ENCODE measurements around the gene HSPA12B. TPM values are rescaled to one million over a fixed set of nuclear protein-coding genes. Genes with fewer than 3 reads are reported as not detected.

The HSPA12B gene
- total RNA-seq, 1 donor from 2014 or later: 33.7 TPM

- no peaks in the 10 kb centered on the region for H3K9me3 ChIP-seq
- intact Hi-C loops (cut with DNase I): no loop called here
- TF ChIP-seq CTCF (IDR thresholded peaks at IDR 0.05): no peak
- H3K4me3 ChIP-seq: no peak overlapping the region
- no peak overlapping the region for H3K27ac ChIP-seq
- no peaks in the 10 kb centered on the region for H3K36me3 ChIP-seq
- no peaks in the 10 kb centered on the region for H3K4me1 ChIP-seq
- ATAC-seq: no peak
- no peak for DNase-seq
- H3K27me3 ChIP-seq: peaks cover 6% of the 10 kb centered on the region
Measured at GRCh38 chr20:3720068-3720467, 12.4 kb upstream of the HSPA12B start.

GRCh38 chr20:3720626-3721025, 11.9 kb upstream of the HSPA12B start:
- no peak for TF ChIP-seq CTCF (IDR thresholded peaks at IDR 0.05)
- no peak for ATAC-seq

GRCh38 chr20:3721912-3722311, 10.6 kb upstream of the HSPA12B start:
- H3K36me3 ChIP-seq: no peaks in the 10 kb centered on the region
- no peak for TF ChIP-seq CTCF (IDR thresholded peaks at IDR 0.05)
- no peak overlapping the region for H3K4me3 ChIP-seq
- intact Hi-C loops (cut with DNase I): no loop called here
- DNase-seq: no peak
- no peak for ATAC-seq
- no peaks in the 10 kb centered on the region for H3K9me3 ChIP-seq
- no peaks in the 10 kb centered on the region for H3K4me1 ChIP-seq
- peaks cover 6% of the 10 kb centered on the region for H3K27me3 ChIP-seq
- no peak overlapping the region for H3K27ac ChIP-seq

More at GRCh38 chr20:3720626-3721025, 11.9 kb upstream of the HSPA12B start:
- Histone ChIP-seq H3K9me3 (no peaks in the 10 kb centered on the region), H3K27me3 (peaks cover 6% of the 10 kb centered on the region), H3K4me3 (no peak overlapping the region), H3K27ac (no peak overlapping the region), H3K4me1 (no peaks in the 10 kb centered on the region), H3K36me3 (no peaks in the 10 kb centered on the region)
- intact Hi-C loops (cut with DNase I): no loop called here
- DNase-seq: no peak

- intact Hi-C loops (cut with DNase I): no loop called here
- no peaks in the 10 kb centered on the region for H3K36me3 ChIP-seq
- H3K4me3 ChIP-seq: no peak overlapping the region
- H3K27ac ChIP-seq: no peak overlapping the region
- H3K9me3 ChIP-seq: no peaks in the 10 kb centered on the region
- H3K4me1 ChIP-seq: peaks cover 6% of the 10 kb centered on the region
- no peak for ATAC-seq
- H3K27me3 ChIP-seq: peaks cover 6% of the 10 kb centered on the region
- no peak for TF ChIP-seq CTCF (IDR thresholded peaks at IDR 0.05)
- DNase-seq: peak; percentile 12
Measured at GRCh38 chr20:3723284-3723683, 9.2 kb upstream of the HSPA12B start.

- no peaks in the 10 kb centered on the region for H3K9me3 ChIP-seq
- no peak for DNase-seq
- H3K4me1 ChIP-seq: peaks cover 6% of the 10 kb centered on the region
- no peak for TF ChIP-seq CTCF (IDR thresholded peaks at IDR 0.05)
- H3K27me3 ChIP-seq: peaks cover 5% of the 10 kb centered on the region
- intact Hi-C loops (cut with DNase I): no loop called here
- no peak for ATAC-seq
- H3K27ac ChIP-seq: no peak overlapping the region
- H3K36me3 ChIP-seq: no peaks in the 10 kb centered on the region
- no peak overlapping the region for H3K4me3 ChIP-seq
Measured at GRCh38 chr20:3724356-3724755, 8.1 kb upstream of the HSPA12B start.

- Histone ChIP-seq H3K27me3 (no peaks in the 10 kb centered on the region), H3K4me3 (no peak overlapping the region), H3K27ac (no peak overlapping the region), H3K4me1 (peaks cover 6% of the 10 kb centered on the region), H3K36me3 (no peaks in the 10 kb centered on the region), H3K9me3 (no peaks in the 10 kb centered on the region)
- DNase-seq: peak; percentile 36
- intact Hi-C loops (cut with DNase I): no loop called here
- no peak for TF ChIP-seq CTCF (IDR thresholded peaks at IDR 0.05)
- ATAC-seq: peak; percentile 4
Measured at GRCh38 chr20:3727401-3728021, 5.0 kb upstream of the HSPA12B start.

All from upper lobe of right lung (tissue), 1 donor.